GM19099 (cell line): ENCODE results near the gene C17orf75.

ENCODE experiments used
- POLR2A ChIP-seq: IDR thresholded peaks from 3 replicates; pipeline ENCODE4 v1.6.1; 2011; ENCODE audit warnings: low read depth; ENCODE audit not compliant: insufficient read length; ENCODE audit errors: extremely low read depth

C17orf75 gene

DNA sequence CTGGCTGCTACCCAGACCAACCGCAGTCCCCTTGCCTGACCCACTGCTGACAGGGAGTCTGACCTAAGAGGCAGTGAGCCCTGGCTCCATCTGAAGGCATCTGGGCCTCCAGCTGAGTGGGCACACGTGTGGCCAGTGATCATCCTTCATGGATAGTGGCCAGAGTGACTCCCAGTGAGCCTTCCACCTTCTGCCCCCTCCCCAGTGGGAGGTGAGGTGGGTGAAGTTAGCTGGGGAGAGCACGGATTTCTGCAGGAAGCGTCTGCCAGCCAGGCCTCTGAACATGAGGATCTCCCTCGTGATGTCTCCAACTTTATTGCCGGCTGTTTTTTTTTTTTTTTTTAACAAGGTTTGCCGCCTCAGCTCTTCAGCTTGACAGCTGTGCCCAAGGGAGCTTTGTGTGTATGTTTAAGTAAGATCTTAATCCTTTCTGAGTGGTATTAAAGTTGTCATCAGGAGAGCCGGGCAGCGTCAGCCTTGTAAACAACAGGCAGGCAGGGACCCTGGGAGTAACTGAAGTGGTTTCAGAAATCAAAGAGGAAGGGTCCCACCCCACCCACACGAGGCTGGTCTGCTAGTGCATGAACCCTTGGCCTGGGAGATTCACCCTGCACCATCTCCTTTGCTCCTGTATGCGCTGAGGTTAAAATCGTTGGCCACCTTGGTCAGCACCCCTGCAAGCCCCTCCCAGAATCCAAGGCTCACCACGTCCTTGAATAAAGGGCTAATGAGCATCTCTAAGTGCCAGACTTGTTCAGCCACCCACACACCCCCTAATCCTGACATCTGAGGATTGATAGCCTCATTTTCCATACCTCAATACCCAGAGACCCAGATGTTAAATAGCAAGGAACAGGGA, 43.0 kb downstream of the C17orf75 start:
- no peak for TF ChIP-seq POLR2A

DNA sequence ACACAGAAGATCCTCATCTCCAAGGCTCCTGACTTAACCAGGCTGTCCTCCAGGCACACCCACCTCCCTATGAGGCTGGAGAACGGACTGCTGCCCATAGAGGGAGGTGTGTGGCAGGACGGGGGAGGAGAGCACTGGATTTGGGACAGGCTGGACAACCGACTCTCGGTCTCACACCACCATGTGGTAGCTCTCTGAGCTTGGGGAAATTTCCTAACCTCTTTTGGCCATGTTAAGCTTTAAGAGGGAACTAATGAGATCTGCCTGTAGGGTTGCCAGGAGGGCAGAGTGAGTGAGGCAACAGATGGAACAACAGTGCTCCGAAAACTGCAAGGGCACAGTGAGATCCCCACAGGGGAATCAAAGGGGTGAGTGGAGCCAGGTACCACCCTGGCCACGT, 43.7 kb downstream of the C17orf75 start:
- TF ChIP-seq POLR2A: no peak

DNA sequence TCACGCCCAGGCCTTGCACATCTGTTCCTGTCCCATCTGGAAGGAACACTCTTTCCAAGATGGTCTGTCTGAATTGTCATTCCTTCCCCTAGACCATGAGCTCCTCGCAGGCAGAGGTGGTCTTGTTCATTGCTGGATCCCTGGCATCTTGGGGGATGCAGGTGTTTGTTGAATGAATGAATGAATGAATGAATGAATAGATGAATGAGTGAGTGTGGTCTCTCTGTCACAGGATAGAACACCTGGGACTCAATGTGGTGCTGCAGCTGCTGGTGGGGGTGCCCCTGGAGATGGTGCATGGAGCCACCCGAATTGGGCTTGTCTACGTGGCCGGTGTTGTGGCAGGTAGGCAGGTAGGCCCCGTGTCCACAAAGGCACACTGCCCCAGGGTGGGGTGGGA, 44.1 kb downstream of the C17orf75 start:
- no peak for TF ChIP-seq POLR2A

DNA sequence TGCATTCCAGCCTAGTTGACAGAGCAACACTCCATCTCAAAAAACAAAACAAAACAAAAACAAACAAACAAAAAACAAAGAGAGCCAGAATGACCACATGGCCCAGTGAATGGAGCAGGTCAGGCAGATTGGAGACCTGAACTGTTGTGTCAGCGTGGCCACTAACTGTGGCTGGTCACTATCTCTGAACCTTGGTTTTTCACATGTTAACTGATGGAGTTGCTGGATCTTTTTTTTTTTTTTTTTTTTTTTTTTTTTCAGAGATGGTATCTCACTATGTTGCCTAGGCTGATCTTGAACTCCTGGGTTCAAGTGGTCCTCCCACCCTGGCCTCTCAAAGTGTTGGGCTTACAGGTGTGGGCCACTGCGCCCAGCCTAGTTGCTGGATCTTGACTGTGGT, 44.5 kb downstream of the C17orf75 start:
- TF ChIP-seq POLR2A: no peak

DNA sequence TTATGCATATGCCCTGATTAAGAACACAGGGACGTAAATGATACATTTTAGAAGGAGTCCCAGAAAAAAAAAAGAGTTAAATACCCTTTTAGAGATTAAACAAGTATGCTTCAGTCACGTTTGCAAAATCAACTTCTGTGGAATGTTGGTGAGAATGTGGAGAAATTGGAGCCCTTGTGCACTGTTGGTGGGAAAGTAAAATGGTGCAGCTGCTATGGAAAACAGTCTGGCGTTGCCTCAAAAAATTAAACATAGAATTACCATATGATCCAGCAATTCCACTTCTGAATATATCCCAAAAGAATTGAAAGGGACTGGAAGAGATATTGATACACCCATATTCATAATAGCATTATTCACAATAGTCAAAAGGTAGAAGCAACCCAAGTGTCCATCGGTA, 49.9 kb downstream of the C17orf75 start:
- TF ChIP-seq POLR2A: no peak

DNA sequence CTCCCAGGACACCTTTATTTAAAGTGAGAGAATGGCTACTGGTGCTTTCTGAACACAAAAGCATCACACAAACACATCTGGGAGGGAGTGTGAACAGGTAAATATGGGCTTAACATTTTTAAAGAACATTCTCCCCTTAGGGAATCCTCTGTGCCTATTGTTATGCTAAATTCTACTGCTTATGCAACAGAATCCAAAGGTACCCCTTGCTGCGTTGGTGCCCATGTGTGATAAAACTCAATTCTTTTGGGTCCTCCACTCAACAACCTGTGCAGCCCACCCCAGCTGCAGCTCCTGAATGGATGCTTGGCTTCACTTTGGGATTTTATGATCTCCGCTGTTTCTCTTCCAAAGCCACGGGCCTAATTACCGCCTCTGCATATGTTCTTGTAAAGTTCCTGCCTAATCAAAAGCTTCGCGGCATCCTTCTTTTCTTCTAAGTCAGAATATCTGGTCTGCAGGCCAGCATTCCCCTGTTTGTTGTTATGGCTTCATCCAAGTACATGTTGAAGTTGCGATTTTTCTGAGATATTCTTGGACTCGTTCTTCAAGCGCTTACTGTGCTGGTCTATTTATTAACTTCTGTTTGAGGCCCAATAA, 52.4 kb downstream of the C17orf75 start:
- no peak for TF ChIP-seq POLR2A

DNA sequence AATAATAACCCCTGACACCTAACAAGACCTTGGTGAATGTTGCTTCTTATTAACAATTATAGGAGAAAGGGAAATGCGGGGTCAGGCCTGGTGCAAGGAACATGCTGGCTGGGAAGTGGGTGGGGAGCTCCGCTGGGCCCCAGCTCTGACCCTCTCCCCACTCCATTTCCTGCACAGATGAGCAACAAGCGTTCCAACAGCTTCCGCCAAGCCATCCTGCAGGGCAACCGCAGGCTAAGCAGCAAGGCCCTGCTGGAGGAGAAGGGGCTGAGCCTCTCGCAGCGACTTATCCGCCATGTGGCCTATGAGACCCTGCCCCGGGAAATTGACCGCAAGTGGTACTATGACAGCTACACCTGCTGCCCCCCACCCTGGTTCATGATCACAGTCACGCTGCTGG, 53.4 kb downstream of the C17orf75 start:
- TF ChIP-seq POLR2A: no peak

DNA sequence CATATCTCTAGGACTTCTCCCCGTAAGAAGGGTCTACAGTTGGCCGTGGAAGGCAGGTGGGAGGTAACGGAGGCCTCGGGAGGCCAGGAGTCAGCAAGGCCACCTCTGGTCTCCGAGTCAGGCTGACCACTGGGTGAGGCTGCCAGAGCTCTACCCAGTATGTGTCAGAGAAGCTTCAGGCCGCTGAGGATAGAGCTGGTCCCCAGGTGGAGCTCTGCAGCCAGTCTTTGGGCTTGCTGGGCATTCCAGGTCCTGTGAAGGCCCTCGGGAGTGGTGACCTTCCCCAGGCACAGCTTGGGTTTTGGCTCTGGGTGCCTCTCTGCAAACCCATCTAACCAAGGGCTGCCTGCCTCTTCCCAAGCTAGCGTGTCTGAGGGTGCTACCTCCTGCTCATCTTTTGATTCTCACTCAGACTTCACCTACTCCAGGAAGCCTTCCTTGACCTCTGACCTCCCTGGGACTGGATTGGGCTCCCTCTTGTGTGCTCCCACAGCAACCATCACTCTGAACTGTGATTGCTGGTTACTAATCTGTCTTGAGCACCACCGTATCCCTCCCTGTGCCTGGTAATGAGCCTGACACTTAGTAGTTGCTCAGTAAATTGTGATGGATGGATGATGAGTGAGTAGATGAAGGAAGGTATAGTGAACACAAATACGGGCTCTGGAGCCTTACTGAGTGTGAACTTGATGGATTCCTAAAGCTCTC, 54.0 kb downstream of the C17orf75 start:
- TF ChIP-seq POLR2A: no peak

DNA sequence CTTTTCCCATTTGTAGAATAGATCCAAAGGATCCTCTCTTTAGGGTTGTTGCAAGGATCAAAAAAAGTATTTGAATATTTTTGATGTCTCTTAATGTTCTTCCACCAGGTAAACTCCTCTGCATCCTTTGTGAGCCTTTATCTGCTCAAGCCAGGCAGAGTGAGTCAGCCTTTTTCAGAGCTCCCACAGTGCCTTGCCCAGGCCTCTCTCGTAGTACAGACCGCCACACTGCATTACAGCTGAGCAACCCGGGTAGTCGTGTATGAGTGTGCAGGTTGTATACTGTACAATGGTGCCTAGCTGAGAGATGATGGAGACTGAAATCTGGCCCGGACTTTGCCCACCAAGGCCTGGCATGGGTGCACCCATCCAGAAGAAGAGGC, 55.5 kb downstream of the C17orf75 start:
- TF ChIP-seq POLR2A: no peak

DNA sequence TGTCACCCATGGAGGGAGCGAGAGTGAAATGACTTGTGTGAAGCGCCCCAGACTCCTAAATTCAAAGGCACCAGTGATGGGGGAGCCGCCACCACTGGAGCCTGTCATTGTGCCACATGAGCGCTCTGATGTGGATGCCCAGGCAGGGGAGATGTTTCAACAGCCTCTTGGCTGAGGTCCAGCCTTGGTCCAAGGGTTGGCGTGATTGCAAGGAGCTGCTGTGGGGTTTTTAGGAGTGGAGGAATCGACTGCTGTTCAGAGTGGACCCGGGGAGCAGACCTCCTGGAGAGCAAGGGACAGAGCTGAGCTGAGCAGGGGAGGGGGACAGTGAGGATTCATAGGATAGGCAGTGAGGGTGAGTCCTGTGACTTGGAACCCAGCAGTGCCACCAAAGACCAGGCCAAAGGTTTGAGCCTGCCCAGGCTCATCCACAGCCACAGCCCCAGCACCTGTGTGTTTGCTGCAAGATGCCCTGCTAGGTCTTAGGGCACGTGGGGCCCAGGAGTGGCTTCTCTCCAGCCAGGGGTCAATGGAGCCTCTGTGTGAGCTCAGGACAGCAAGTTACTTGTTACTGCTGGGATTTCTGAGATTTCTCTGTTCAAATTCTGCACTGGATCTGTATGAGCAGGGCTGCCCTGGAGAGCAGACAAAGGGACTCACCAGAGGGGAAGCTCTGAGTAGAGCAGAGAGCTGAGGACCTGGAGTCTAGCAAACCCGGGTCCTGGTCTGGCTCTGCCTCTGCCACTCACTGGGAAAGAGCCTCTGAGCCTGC, 56.0 kb downstream of the C17orf75 start:
- no peak for TF ChIP-seq POLR2A

DNA sequence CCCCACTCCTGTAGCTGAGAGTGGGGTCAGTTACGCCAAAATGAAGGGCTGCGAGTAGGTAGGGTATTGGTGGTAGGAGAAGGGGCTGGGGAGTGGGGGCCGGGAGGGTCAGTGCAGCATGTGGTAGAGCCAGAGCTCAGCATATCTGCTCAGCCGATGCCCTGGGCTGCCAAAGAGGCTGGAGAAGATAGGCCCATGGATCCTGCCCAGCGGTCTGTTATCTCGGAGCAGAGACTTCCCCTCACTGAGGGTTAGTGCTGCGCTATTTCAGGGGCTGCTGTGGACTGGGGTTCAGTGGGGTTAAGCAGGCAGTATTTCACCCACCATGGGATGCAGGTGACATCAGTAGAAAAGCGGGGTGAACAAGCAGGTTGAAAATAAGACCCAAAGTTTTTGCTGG, 56.7 kb downstream of the C17orf75 start:
- no peak for TF ChIP-seq POLR2A

DNA sequence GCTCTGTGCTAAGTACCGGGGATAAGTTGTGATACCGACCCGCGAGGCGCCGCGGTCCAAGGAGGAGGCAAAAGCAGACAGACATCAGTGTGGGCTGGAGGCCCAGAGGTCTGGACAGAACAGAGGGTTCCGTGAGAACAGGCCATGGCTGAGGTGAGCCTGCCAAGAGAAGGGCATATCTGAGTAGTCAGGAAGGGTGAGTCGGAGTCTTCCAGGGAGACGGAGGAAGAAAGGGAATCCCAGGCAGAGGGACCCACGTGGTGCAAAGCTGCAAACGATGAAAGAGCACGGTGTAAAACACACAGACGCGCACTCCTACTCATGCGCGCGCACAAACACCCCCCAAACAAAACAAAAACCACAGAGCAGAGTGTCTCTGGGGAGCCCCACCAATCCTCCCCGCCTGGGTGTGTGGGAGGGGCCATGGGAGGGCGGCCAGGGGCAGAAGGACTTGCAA, 58.2 kb downstream of the C17orf75 start:
- TF ChIP-seq POLR2A: no peak

DNA sequence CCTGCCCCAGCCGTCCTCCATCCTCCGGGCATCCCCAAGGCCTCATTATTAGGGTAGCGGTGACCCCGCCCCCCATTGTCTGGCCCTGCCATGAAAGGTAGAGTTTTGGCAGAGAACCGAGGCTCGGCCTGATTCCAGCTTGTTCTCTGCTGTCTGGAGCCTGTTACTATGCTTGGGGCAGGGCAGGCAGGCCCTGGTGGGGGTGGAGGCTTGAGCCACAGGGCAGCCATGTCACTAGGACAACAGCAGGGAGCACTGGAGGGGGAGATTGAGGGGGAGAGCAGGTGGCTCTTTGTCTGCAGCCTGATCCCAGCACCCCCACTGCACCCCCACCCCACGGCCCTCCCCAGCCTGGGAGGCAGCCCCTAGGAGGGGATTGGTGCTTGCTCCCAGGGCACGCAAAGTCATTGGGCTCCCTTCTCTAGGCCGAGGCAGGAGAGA, 60.9 kb downstream of the C17orf75 start:
- TF ChIP-seq POLR2A: no peak

DNA sequence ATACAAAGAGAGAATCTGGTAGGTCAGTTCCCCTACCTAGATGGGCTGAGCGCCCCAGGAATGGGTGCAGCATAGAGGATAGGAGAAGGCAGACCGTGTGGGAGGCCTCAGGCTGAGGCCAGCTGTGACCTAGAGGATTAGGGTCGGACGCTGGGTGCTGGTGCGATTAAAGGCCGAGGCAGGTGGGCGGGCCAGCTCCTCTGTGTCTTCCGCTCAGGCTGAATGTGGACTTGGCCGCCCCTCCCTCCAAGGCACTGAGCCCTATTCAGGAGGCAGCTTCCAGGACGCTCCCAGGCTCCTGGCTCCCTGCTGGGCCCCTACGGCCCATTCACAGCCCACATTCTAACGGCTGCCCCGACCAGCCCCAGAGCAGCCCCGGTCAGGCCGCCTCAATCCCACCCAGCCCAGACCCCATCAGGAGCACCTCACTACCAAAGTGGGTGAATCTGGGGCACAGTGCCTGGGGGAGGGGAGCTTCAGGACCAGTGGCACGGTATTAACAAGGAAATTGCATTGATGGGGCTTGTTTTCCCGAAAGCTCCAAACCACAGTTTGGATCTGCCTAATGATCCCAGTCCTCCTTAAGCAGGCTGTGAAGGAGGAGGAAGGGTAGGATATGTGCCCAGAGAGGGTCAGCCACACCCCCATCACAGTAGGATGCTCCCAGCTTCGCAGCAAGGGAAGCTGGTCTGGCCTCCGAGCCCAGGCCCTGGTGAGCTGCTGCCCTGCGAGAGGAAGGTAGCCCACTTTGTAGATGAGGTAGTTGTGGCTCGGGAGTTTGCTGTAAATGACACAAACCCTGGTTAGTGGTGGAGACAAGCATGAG, 61.9 kb downstream of the C17orf75 start:
- TF ChIP-seq POLR2A: no peak
